ENCODE data around the gene CLSTN1.

Gene CLSTN1

DNA sequence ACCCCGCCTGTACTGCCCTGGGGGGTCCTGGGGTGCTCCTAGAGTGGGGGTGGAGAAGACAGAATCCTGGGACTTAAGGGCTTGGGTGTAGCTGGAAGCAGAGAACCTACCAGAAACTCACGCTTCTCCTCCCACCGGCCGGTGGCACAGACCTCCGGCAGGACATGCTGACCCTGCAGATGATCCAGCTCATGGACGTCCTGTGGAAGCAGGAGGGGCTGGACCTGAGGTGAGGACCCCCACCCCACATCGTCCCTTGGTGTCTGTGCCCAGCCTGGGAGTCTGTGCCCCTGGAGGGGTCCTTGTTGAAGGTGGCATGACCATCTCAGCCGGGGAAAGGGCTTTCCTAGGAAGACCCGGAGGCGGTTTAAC, 101.4 kb downstream of the CLSTN1 start:
- H3K4me3 ChIP-seq (ENCODE audit: low read depth, low read length) = no peak overlapping the region
- TF ChIP-seq, protein P1, sequence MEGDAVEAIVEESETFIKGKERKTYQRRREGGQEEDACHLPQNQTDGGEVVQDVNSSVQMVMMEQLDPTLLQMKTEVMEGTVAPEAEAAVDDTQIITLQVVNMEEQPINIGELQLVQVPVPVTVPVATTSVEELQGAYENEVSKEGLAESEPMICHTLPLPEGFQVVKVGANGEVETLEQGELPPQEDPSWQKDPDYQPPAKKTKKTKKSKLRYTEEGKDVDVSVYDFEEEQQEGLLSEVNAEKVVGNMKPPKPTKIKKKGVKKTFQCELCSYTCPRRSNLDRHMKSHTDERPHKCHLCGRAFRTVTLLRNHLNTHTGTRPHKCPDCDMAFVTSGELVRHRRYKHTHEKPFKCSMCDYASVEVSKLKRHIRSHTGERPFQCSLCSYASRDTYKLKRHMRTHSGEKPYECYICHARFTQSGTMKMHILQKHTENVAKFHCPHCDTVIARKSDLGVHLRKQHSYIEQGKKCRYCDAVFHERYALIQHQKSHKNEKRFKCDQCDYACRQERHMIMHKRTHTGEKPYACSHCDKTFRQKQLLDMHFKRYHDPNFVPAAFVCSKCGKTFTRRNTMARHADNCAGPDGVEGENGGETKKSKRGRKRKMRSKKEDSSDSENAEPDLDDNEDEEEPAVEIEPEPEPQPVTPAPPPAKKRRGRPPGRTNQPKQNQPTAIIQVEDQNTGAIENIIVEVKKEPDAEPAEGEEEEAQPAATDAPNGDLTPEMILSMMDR (IDR thresholded peaks at IDR 0.05; ENCODE audit: control insufficient read depth, extremely low read depth, insufficient read depth) = no peak
- DNase-seq (ENCODE audit: low read depth) = no peak

DNA sequence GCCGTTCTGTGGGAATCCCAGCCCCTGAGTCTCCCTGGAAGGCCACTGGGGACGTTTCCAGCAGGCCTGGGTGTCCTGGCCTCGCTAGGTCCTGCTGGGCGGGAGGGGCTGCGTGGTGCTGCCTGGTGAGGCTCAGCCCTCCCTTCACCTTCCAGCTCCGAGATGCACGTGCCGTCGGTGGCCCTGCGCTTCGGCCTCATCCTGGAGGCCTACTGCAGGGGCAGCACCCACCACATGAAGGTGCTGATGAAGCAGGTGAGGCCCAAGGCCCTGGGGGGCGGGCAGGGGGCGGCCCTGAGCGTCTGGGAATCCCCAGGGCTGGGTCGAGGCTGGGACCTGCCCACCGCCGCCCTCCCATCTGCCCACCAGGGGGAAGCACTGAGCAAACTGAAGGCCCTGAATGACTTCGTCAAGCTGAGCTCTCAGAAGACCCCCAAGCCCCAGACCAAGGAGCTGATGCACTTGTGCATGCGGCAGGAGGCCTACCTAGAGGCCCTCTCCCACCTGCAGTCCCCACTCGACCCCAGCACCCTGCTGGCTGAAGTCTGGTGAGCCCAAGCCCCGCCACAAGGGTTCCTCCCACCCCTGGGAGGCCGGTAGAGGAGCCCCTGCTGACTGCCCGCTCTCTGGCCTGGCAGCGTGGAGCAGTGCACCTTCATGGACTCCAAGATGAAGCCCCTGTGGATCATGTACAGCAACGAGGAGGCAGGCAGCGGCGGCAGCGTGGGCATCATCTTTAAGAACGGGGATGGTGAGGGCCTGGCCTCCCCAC, 102.0 kb downstream of the CLSTN1 start:
- no peak for DNase-seq (ENCODE audit: low read depth)
- no peak overlapping the region for H3K4me3 ChIP-seq (ENCODE audit: low read depth, low read length)
- TF ChIP-seq, protein P1 (IDR thresholded peaks at IDR 0.05; ENCODE audit: control insufficient read depth, extremely low read depth, insufficient read depth) = peak; percentile 45

DNA sequence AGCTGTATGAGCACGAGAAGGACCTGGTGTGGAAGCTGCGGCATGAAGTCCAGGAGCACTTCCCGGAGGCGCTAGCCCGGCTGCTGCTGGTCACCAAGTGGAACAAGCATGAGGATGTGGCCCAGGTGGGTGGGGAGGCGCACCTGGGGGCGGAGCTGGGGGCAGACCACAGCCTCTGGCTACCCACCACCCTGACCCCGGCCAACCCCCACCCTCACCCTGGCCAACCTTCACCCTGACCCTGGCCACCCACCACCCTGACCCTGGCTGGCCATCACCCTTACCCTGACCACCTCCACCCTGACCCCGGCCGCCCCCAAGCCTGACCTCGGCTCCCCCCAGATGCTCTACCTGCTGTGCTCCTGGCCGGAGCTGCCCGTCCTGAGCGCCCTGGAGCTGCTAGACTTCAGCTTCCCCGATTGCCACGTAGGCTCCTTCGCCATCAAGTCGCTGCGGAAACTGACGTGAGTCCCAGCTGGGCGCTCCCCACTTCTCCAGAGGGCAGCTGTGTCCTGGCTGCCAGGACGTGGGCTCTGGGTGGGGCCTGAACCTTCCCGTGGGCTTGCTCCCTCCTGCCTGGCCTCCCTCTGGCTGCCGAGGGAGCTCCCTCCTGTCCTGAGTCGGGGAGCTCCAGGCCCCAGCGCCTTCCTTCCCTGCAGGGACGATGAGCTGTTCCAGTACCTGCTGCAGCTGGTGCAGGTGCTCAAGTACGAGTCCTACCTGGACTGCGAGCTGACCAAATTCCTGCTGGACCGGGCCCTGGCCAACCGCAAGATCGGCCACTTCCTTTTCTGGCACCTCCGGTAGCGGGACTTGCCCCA, 102.8 kb downstream of the CLSTN1 start:
- TF ChIP-seq, protein P1 (IDR thresholded peaks at IDR 0.05; ENCODE audit: control insufficient read depth, extremely low read depth, insufficient read depth) = no peak
- DNase-seq (ENCODE audit: low read depth) = no peak
- no peak overlapping the region for H3K4me3 ChIP-seq (ENCODE audit: low read depth, low read length)

DNA sequence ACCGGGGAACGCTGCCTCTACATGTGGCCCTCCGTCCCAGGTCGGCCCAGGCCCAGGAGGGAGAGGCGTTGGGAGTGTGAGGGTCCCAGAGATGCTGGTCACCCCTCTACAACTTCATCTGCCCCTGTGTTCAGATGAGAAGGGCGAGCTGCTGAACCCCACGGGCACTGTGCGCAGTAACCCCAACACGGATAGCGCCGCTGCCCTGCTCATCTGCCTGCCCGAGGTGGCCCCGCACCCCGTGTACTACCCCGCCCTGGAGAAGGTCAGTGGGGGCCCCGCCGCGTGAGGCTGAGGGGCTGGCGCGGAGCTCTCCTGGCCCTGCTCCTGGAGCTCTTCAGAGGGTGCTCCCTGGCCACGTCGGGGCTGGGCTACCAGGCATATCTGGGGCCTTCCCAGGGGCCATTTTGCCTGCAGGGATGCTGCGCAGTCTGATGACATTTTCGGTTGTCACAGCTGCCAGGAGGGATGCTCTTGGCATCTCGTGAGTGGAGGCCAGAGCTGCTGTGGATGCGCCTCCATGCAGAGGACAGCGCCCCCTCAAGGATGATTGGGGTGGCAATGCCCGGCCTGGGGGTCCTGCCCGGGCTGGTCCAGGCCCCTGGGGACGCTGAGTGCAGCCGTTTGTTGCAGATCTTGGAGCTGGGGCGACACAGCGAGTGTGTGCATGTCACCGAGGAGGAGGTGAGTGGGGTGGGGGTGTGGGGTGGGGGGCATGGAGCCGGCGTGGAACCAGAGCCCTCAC, 103.6 kb downstream of the CLSTN1 start:
- H3K4me3 ChIP-seq (ENCODE audit: low read depth, low read length) = no peak overlapping the region
- TF ChIP-seq, protein P1 (IDR thresholded peaks at IDR 0.05; ENCODE audit: control insufficient read depth, extremely low read depth, insufficient read depth) = no peak
- no peak for DNase-seq (ENCODE audit: low read depth)

DNA sequence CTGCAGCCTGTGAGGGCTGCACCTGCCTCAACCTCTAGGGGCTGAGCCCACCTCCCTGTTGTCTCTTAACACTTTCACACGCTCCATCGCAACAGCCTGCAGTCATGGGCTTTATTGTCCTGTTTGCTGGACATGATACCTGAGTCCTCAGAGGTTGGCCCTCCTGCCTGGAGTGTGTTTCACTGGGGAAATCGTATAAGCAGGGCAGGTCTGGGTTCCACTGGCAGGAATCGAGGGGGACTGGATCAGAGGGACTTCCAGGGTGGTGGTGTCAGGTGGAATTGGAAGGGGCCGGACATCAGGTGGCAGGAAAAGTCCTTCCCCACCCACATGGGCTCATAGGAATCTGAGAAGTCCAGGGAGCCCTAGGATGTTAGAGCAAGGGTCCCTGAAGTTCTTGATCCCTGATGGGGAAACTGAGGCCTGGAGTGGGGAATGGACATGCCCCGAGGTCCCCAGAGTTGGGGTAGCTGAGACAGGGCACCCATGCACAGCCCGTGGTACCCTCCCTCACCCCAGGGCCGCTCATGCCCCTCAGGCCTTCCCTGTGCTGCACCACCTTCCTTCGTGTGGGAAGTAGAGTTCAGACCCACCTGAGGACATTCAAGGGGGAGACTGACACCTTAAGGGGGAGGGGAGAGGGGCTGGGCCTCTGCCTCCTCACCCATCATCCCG, 105.6 kb downstream of the CLSTN1 start:
- no peak for DNase-seq (ENCODE audit: low read depth)
- H3K4me3 ChIP-seq (ENCODE audit: low read depth, low read length) = no peak overlapping the region
- TF ChIP-seq, protein P1 (IDR thresholded peaks at IDR 0.05; ENCODE audit: control insufficient read depth, extremely low read depth, insufficient read depth) = no peak

DNA sequence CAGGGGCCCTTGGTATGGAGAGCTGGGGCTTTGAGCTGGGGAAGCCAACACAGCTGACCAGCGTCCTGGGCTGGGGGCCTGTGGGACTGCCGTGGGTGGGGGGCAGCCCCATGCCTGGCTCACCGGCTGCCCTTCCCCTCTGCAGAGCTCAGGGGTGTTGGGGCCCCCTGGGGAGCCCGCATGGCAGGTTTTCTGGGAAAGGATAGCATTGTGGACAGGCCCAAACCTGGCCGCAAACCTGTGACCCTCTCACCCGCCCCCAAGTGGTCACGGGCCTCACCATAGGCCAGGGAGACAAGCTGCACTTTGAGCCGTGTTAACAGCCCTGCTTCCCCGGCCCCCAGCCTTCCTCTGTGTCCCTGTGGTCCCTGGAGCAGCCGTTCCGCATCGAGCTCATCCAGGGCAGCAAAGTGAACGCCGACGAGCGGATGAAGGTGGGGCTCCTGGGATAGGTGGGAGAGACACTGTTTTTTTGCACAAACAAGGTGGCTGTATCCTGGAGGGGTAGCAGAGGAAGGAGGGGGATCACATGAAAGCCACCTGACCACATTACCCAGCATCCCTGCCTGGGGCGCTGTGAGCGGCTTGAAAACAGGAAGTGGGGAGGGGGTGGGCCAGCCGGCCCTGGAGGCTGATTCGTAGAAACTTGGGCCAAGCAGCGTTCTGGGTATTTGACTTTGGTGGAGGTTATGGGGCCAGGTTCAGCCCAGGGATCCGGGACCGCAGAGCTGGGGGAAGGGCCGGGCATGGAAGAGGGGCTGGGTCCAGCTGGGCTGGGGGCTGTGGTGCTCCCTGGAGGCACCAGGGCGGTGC, 106.4 kb downstream of the CLSTN1 start:
- TF ChIP-seq, protein P1 (IDR thresholded peaks at IDR 0.05; ENCODE audit: control insufficient read depth, extremely low read depth, insufficient read depth) = no peak
- no peak for DNase-seq (ENCODE audit: low read depth)
- H3K4me3 ChIP-seq (ENCODE audit: low read depth, low read length) = no peak overlapping the region

All from LNCaP clone FGC (cell line).